ENCODE results near the gene PNMA6E.

PNMA6E gene

GRCh38 chrX:153347530-153347929 is 53.6 kb downstream of the PNMA6E start:
- DNase-seq, result no peak

All from activated CD4-positive, CD25-positive, alpha-beta regulatory T cell treated with anti-CD3 and anti-CD28 coated beads, Interleukin-2, amount 50 U/mL, for 72 hours (primary cell).